GM12878 (cell line): Measurements from ENCODE around the gene CDC37L1. TPM values are rescaled to one million over a fixed set of nuclear protein-coding genes. Genes with fewer than 3 reads are reported as not detected.
A peak's percentile ranks its signal among the peaks of the same experiment; 100 is the strongest.

Experiments
- ATAC-seq: fragments of 200-7000 bp; cut with Tn5 transposase; 3 replicates; pipeline ENCODE4 v1.9.1; 2020; ENCODE audit warnings: mild to moderate bottlenecking, moderate library complexity
- BruUV-seq: library from RNA; stranded (reverse); fragments of 400-500 nt; replicated peaks from 2 replicates; lab custom pipeline; 2021; lab: Mats Ljungman, UMichigan
- CTCF ChIA-PET: fragments of 300-600 bp; sonication (Branson Sonifier 250); formaldehyde crosslinking; extraction: SDS; loops from one replicate; lab custom pipeline; 2021; ENCODE audit warnings: inconsistent platforms; lab: Yijun Ruan, JAX
- POLR2A ChIA-PET: fragments of 350-600 bp; formaldehyde crosslinking; extraction: SDS; loops from one replicate; lab custom pipeline; 2021; ENCODE audit warnings: inconsistent platforms; lab: Charles Lee
- RAD21 ChIA-PET: fragments of 300-600 bp; sonication (Branson Sonifier 250); formaldehyde crosslinking; loops from one replicate; lab custom pipeline; 2023; ENCODE audit warnings: antibody characterized with exemption; ENCODE audit not compliant: unreplicated experiment; lab: Charles Lee
- SMC1A ChIA-PET: fragments of 300-600 bp; sonication (Branson Sonifier 250); formaldehyde crosslinking; loops from one replicate; lab custom pipeline; 2023; ENCODE audit not compliant: unreplicated experiment, uncharacterized antibody; lab: Charles Lee
- DNase-seq: peaks from one replicate; pipeline ENCODE4 v3.0.0-alpha.2; 2011; ENCODE audit warnings: low read depth, low spot score
- FAIRE-seq: peaks from 3 replicates; lab custom pipeline; 2011; peaks lifted over from hg19 to GRCh38; lab: Jason Lieb, UNC
- H2AFZ ChIP-seq: 2 replicates; pipeline ENCODE4 v1.6.0; 2011; ENCODE audit warnings: low read depth, low read length, control low read depth; ENCODE audit not compliant: control insufficient read depth
- H3K27ac ChIP-seq: 2 replicates; pipeline ENCODE4 v1.5.1; 2011; ENCODE audit warnings: control low read depth; ENCODE audit not compliant: control insufficient read depth, insufficient read depth
- H3K27me3 ChIP-seq, 2 experiments: replicated peaks in 1 of 2; 2 replicates each; pipeline versions ENCODE4 v1.6.0 to v1.6.1; 2011; ENCODE audit warnings: low read length in 1 of 2; ENCODE audit not compliant: control insufficient read depth in 2 of 2, insufficient read depth in 2 of 2
- H3K36me3 ChIP-seq, 2 experiments: 2 replicates each; pipeline ENCODE4 v1.5.1; 2011; ENCODE audit warnings: low read length in 1 of 2; ENCODE audit not compliant: control insufficient read depth in 2 of 2, insufficient read depth in 2 of 2
- H3K4me1 ChIP-seq: 2 replicates; pipeline ENCODE4 v1.6.1; 2011; ENCODE audit warnings: mild to moderate bottlenecking, low read length, moderate library complexity, mixed read lengths; ENCODE audit not compliant: control insufficient read depth, insufficient read depth
- H3K4me2 ChIP-seq: 2 replicates; pipeline ENCODE4 v1.6.0; 2011; ENCODE audit warnings: control low read depth; ENCODE audit not compliant: control insufficient read depth, insufficient read depth
- H3K4me3 ChIP-seq: fragments of 200-600 bp; sonication (generic); 2 replicates; pipeline ENCODE4 v1.5.1; 2016
- H3K79me2 ChIP-seq: 2 replicates; pipeline ENCODE4 v1.6.0; 2011; ENCODE audit warnings: low read length; ENCODE audit not compliant: control insufficient read depth, insufficient read depth
- H3K9ac ChIP-seq: 2 replicates; pipeline ENCODE4 v1.8.0; 2011; ENCODE audit warnings: low read length, control low read depth, mixed read lengths; ENCODE audit not compliant: control insufficient read depth, insufficient read depth
- H3K9me3 ChIP-seq: replicated peaks from 3 replicates; pipeline ENCODE4 v1.5.1; 2011; ENCODE audit warnings: mild to moderate bottlenecking, low read length; ENCODE audit not compliant: control insufficient read depth, insufficient read depth
- H4K20me1 ChIP-seq: 2 replicates; pipeline ENCODE4 v1.6.0; 2011; ENCODE audit not compliant: control insufficient read depth, insufficient read depth
- ASH2L ChIP-seq: fragments of 300-600, 200-600 bp; sonication (generic); IDR thresholded peaks from 2 replicates; pipeline ENCODE4 v1.6.1; 2017; ENCODE audit warnings: low read depth, mild to moderate bottlenecking, borderline replicate concordance
- BHLHE40 ChIP-seq, 2 experiments: fragments of 450-650 bp in 1 of 2; IDR thresholded peaks; 2 replicates each; pipeline ENCODE4 v1.6.1; 2011 to 2017; ENCODE audit warnings: low read depth in 2 of 2, borderline replicate concordance in 1 of 2, improper control_type of control experiment in 1 of 2, low read length in 1 of 2, mild to moderate bottlenecking in 1 of 2
- BMI1 ChIP-seq: fragments of 450-650 bp; IDR thresholded peaks from 2 replicates; pipeline ENCODE4 v1.6.1; 2016; ENCODE audit warnings: mild to moderate bottlenecking, moderate library complexity, borderline replicate concordance
- BRCA1 ChIP-seq: IDR thresholded peaks from 2 replicates; pipeline ENCODE4 v1.6.1; 2011; ENCODE audit warnings: low read depth, low read length, improper control_type of control experiment
- EED ChIP-seq: sonication (generic); IDR thresholded peaks from 2 replicates; pipeline ENCODE4 v1.6.1; 2016; ENCODE audit warnings: antibody characterized with exemption, low read depth
- EP300 ChIP-seq, 2 experiments: fragments of 150-350 bp in 1 of 2; IDR thresholded peaks; 2 replicates each; pipeline ENCODE4 v1.6.1; 2011 to 2012; ENCODE audit warnings: low read depth in 2 of 2, low read length in 2 of 2, borderline replicate concordance in 1 of 2, improper control_type of control experiment in 1 of 2, inconsistent platforms in 1 of 2; ENCODE audit not compliant: control insufficient read depth in 1 of 2
- GABPA ChIP-seq: IDR thresholded peaks from 2 replicates; pipeline ENCODE4 v1.6.1; 2014; ENCODE audit warnings: antibody characterized with exemption, low read depth, mild to moderate bottlenecking, inconsistent platforms
- HSF1 ChIP-seq: fragments of 150-350 bp; IDR thresholded peaks from 2 replicates; pipeline ENCODE4 v1.6.1; 2014; ENCODE audit warnings: mild to moderate bottlenecking, low read depth, low read length
- IKZF2 ChIP-seq, 2 experiments: fragments of 450-650 bp; IDR thresholded peaks; 2 replicates each; pipeline ENCODE4 v1.6.1; 2017; ENCODE audit warnings: mild to moderate bottlenecking in 2 of 2, moderate library complexity in 2 of 2
- KLF5 ChIP-seq: fragments of 450-650 bp; IDR thresholded peaks from 2 replicates; pipeline ENCODE4 v1.6.1; 2014; ENCODE audit warnings: mild to moderate bottlenecking; ENCODE audit not compliant: partially characterized antibody
- LARP7 ChIP-seq: fragments of 450-650 bp; IDR thresholded peaks from 2 replicates; pipeline ENCODE4 v1.6.1; 2017; ENCODE audit warnings: mild to moderate bottlenecking
- MEF2A ChIP-seq: IDR thresholded peaks from 2 replicates; pipeline ENCODE4 v1.6.1; 2011; ENCODE audit warnings: low read depth, mild to moderate bottlenecking, low read length, moderate library complexity; ENCODE audit not compliant: insufficient read depth
- MTA3 ChIP-seq: IDR thresholded peaks from 2 replicates; pipeline ENCODE4 v1.6.1; 2012; ENCODE audit warnings: low read length, inconsistent platforms, borderline replicate concordance
- MYB ChIP-seq: fragments of 150-350 bp; IDR thresholded peaks from 2 replicates; pipeline ENCODE4 v1.6.1; 2014; ENCODE audit warnings: mild to moderate bottlenecking, low read depth, low read length, borderline replicate concordance
- NBN ChIP-seq: fragments of 450-650 bp; IDR thresholded peaks from 2 replicates; pipeline ENCODE4 v1.6.1; 2016
- NR2C2 ChIP-seq: IDR thresholded peaks from 2 replicates; pipeline ENCODE4 v1.6.1; 2011; ENCODE audit warnings: borderline replicate concordance, low read depth; ENCODE audit not compliant: control insufficient read depth, insufficient read length
- NRF1 ChIP-seq: conservative IDR thresholded peaks from 2 replicates; pipeline ENCODE4 v1.6.1; 2011; ENCODE audit warnings: mild to moderate bottlenecking, low read depth, low read length, improper control_type of control experiment
- SUZ12 ChIP-seq: fragments of 200-600 bp; sonication (generic); IDR thresholded peaks from one replicate; pipeline ENCODE4 v1.6.1; 2018; ENCODE audit warnings: antibody characterized with exemption, mild to moderate bottlenecking; ENCODE audit not compliant: unreplicated experiment
- YY1 ChIP-seq: IDR thresholded peaks from 2 replicates; pipeline ENCODE4 v1.6.1; 2011; ENCODE audit warnings: low read depth, mild to moderate bottlenecking, low read length
- ZBED1 ChIP-seq: IDR thresholded peaks from 2 replicates; pipeline ENCODE4 v1.6.1; 2016; ENCODE audit warnings: borderline replicate concordance
- ZBTB33 ChIP-seq: fragments of 450-650 bp; IDR thresholded peaks from 2 replicates; pipeline ENCODE4 v1.6.1; 2017; ENCODE audit warnings: mild to moderate bottlenecking
- WGBS: methylation state at CpG from one replicate; pipeline ENCODE4 v1.1.6; 2016; ENCODE audit warnings: low lambda C conversion rate; ENCODE audit not compliant: insufficient replicate concordance, insufficient coverage; ENCODE audit errors: missing lambda C conversion rate; 5-methylcytosine and 5-hydroxymethylcytosine counted together
- in situ Hi-C: fragments of 300-500 bp; cut with MboI; formaldehyde crosslinking; loops from 9 replicates; pipeline ENCODE4 v1.14.3; 2018; ENCODE audit warnings: mixed read lengths
- intact Hi-C: fragments of 100-400 bp; cut with micrococcal nuclease; formaldehyde crosslinking; loops from one replicate; pipeline ENCODE4 v1.14.2; 2022; ENCODE audit not compliant: unreplicated experiment
- polyA plus RNA-seq, 11 experiments: library from polyadenylated mRNA; depleted of rRNA in 4 of 11; unstranded in 6 of 11; stranded (reverse) in 5 of 11; fragments of >200 nt; fragmentation: Nextera tagmentation in 4 of 11; fragmentation: Illumina TruSeq in 1 of 11; extraction: Ambion mirVana in 4 of 11; extraction: Trizol in 1 of 11; gene quantifications; 1 replicate in 1 of 11; 2 replicates in 10 of 11; pipeline versions ENCODE4 v1.2.1 to v1.2.3, GENCODE V29; 2011 to 2016; ENCODE audit warnings: inconsistent platforms in 2 of 11, missing spikeins in 2 of 11, low read depth in 1 of 11
- total RNA-seq, 4 experiments: library from RNA; depleted of rRNA in 3 of 4; stranded (reverse); fragments of >200 nt in 3 of 4; fragmentation: Illumina TruSeq in 1 of 4; extraction: Trizol in 1 of 4; gene quantifications; 2 replicates each; pipeline versions ENCODE4 v1.2.1 to v1.2.3, GENCODE V29; 2013 to 2021
- TF ChIP-seq, protein P1 (sequence below): IDR thresholded peaks from 2 replicates; pipeline ENCODE4 v1.6.1; 2012; ENCODE audit warnings: low read depth, low read length, improper control_type of control experiment

The CDC37L1 gene
- total and polyA plus RNA-seq, 10 of the 15 experiments (the other 5 are each of a cell fraction or from before 2014, with no cell fraction given) = 2.2 to 16.6 (median 8.2) TPM

DNA sequence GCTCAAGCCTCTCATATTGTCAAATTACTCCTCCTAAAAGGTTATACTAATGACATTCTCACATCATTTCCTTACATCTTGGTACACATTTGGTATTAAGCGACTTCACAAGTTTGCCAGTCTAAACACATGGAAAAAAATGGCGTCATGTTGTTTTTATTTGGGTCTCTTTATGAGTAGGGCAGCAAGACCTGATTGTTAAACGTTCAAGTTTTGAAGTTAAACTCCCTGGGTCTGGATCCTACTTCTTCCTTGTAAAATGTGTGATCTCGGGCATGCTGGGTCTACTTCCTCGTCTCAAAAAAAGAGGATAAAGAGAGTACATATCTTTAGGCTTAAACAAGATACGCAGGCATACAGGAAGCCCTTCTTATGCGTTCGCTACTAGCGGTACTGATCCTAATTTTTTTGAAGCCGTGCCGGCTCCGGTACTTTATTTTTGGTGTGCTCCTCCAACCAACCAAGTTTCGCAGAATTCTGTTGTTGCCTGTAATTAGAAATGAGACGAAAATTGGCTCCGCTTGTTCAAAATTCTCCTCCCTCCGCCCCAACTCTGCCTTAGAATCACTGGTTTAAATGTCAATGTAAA lies 596 bp upstream of the CDC37L1 start:
- DNase-seq = no peak
- Histone ChIP-seq H2AFZ (peak overlapping the region; percentile 94), H3K9ac (peak overlapping the region; percentile 98), H3K27ac (peak overlapping the region; percentile 96), H3K4me1 (peaks cover 3% of the 10 kb centered on the region; the same call in 1 of the 2 replicates), H3K9me3 (no peaks in the 10 kb centered on the region), H4K20me1 (no peaks in the 10 kb centered on the region), H3K4me2 (peak overlapping the region; percentile 85), H3K4me3 (peak overlapping the region; percentile 89), H3K27me3 (no peaks in the 10 kb centered on the region), H3K79me2 (peaks cover 31% of the 10 kb centered on the region), H3K36me3 (no peaks in the 10 kb centered on the region)
- ChIA-PET RAD21 (interaction anchor here (0.7 kb wide), 1 partner anchor 74 kb away, joined by 3 read pairs; no protein-coding TSS in a partner anchor), POLR2A (no interaction called here), SMC1A (interaction anchor here (0.5 to 0.6 kb wide), 2 partner anchors 59 to 123 kb away, joined by 3 read pairs; no protein-coding TSS in a partner anchor), CTCF (interaction anchor here (1.0 to 1.4 kb wide), 3 partner anchors 13 to 62 kb away, joined by 3 to 6 read pairs (median 3); partner anchors contain the start of gene AK3)
- in situ Hi-C loops = no loop called here
- TSS peak; percentile 96 for BruUV-seq
- peak; percentile 33 for ATAC-seq
- intact Hi-C loops = loop anchor here (2.0 kb wide), 1 partner anchor 62 kb away; the partner anchor contains the start of gene AK3
- WGBS = 2% methylated on average over 16 of the region's 16 CpGs
- FAIRE-seq = peak; percentile 38
- no peak for TF ChIP-seq BMI1
- TF ChIP-seq LARP7 = no peak
- 0 out of 2 replicates have a peak, but pooled peaks have one; percentile 41 for TF ChIP-seq MTA3
- 0 out of 4 replicates have a peak, but pooled peaks of 1 of the 2 experiments have one; percentile 4 for TF ChIP-seq EP300 (IDR thresholded peaks at IDR 0.05; ENCODE audit: borderline replicate concordance in 1 of 2, control insufficient read depth in 1 of 2, low read depth in 2 of 2, low read length in 2 of 2)
- TF ChIP-seq KLF5 = no peak
- TF ChIP-seq MYB = no peak
- no peak for TF ChIP-seq IKZF2 (IDR thresholded peaks at IDR 0.05)
- 0 out of 2 replicates have a peak, but pooled peaks have one; percentile 16 for TF ChIP-seq ZBTB33
- TF ChIP-seq, protein P1, sequence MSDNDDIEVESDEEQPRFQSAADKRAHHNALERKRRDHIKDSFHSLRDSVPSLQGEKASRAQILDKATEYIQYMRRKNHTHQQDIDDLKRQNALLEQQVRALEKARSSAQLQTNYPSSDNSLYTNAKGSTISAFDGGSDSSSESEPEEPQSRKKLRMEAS = no peak
- TF ChIP-seq NR2C2 = no peak
- no peak for TF ChIP-seq BRCA1
- no peak for TF ChIP-seq EED
- TF ChIP-seq HSF1 = no peak
- TF ChIP-seq BHLHE40 (IDR thresholded peaks at IDR 0.05; ENCODE audit: borderline replicate concordance in 1 of 2, low read depth in 2 of 2, low read length in 1 of 2) = no peak
- no peak for TF ChIP-seq ASH2L
- TF ChIP-seq ZBED1 = no peak
- no peak for TF ChIP-seq GABPA
- TF ChIP-seq NRF1 = no peak
- TF ChIP-seq MEF2A = no peak
- no peak for TF ChIP-seq SUZ12
- TF ChIP-seq NBN = no peak
- peak; percentile 60; the same call in 1 of the 2 replicates for TF ChIP-seq YY1
- TF ChIP-seq, all 136 proteins: peak for 4
